ENCODE measurements around the gene SLC12A2. TPM values are rescaled to one million over a fixed set of nuclear protein-coding genes. Genes with fewer than 3 reads are reported as not detected.

SLC12A2 gene
- total RNA-seq, 2 experiments from 2014 or later, result 13.7 to 16.4 TPM

GRCh38 chr5:128092144-128092543 lies 8.6 kb downstream of the SLC12A2 start:
- TF ChIP-seq, protein P1, sequence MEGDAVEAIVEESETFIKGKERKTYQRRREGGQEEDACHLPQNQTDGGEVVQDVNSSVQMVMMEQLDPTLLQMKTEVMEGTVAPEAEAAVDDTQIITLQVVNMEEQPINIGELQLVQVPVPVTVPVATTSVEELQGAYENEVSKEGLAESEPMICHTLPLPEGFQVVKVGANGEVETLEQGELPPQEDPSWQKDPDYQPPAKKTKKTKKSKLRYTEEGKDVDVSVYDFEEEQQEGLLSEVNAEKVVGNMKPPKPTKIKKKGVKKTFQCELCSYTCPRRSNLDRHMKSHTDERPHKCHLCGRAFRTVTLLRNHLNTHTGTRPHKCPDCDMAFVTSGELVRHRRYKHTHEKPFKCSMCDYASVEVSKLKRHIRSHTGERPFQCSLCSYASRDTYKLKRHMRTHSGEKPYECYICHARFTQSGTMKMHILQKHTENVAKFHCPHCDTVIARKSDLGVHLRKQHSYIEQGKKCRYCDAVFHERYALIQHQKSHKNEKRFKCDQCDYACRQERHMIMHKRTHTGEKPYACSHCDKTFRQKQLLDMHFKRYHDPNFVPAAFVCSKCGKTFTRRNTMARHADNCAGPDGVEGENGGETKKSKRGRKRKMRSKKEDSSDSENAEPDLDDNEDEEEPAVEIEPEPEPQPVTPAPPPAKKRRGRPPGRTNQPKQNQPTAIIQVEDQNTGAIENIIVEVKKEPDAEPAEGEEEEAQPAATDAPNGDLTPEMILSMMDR (IDR thresholded peaks at IDR 0.05), result no peak
- H3K27ac Mint-ChIP-seq, result no peak overlapping the region
- peaks cover 35% of the 10 kb centered on the region for H3K4me1 Mint-ChIP-seq (ENCODE audit: low read depth)
- Histone ChIP-seq H3K27me3 (ENCODE audit: control insufficient read depth in 1 of 2, insufficient read depth in 2 of 2, low read length in 2 of 2) (no peaks in the 10 kb centered on the region), H3K27ac (ENCODE audit: low read depth in 1 of 2, low read length in 2 of 2) (no peak overlapping the region), H3K4me3 (ENCODE audit: low read length) (no peak overlapping the region), H3K36me3 (ENCODE audit: insufficient read depth, low read length) (no peaks in the 10 kb centered on the region), H3K9me3 (ENCODE audit: control insufficient read depth in 1 of 2, insufficient read depth in 1 of 2, low read length in 2 of 2) (peaks cover 0 to 6% of the 10 kb centered on the region in 2 experiments), H3K4me1 (ENCODE audit: insufficient read depth, low read length) (no peaks in the 10 kb centered on the region)
- H3K36me3 Mint-ChIP-seq (ENCODE audit: low read depth), result peaks cover 33% of the 10 kb centered on the region
- ATAC-seq (ENCODE audit: poor library complexity) (no peak), DNase-seq (no peak)
- no peaks in the 10 kb centered on the region for H3K27me3 Mint-ChIP-seq
- POLR2A ChIA-PET, result interaction anchor here (1.4 kb wide), 1 partner anchor 9 kb away, joined by 4 read pairs; no protein-coding TSS in a partner anchor
- peaks cover 6% of the 10 kb centered on the region for H3K9me3 Mint-ChIP-seq
- CTCF ChIA-PET, result interaction anchor here (0.8 to 1.4 kb wide), 3 partner anchors 8 to 11 kb away, joined by 3 to 4 read pairs (median 3); partner anchors contain the start of gene SLC12A2
- intact Hi-C loops (cut with DNase I, micrococcal nuclease), result no loop called here
- H3K4me3 Mint-ChIP-seq, result no peak overlapping the region

DNA sequence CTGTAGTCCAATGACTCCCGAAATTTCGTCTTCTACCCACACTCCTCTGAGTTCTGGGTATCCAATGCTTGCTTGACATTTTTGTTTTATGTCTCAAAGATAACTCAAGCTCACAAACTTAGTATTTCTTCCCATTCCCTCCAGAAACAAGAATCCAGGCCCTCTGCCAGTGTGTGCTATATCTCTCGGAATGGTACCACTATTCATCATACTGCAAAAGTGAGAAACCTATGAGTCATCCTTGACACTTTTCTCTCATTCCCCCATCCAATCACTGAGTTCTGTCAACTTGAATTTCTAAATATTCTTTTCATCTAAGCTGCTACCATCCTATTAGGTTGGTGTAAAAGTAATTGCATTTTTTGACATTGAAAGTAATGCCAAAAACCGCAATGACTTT lies 9.8 kb downstream of the SLC12A2 start:
- Histone ChIP-seq H3K27me3 (ENCODE audit: control insufficient read depth in 1 of 2, insufficient read depth in 2 of 2, low read length in 2 of 2) (no peaks in the 10 kb centered on the region), H3K9me3 (ENCODE audit: control insufficient read depth in 1 of 2, insufficient read depth in 1 of 2, low read length in 2 of 2) (peaks cover 0 to 16% of the 10 kb centered on the region in 2 experiments), H3K27ac (ENCODE audit: low read depth in 1 of 2, low read length in 2 of 2) (no peak overlapping the region), H3K4me1 (ENCODE audit: insufficient read depth, low read length) (no peaks in the 10 kb centered on the region), H3K4me3 (ENCODE audit: low read length) (no peak overlapping the region), H3K36me3 (ENCODE audit: insufficient read depth, low read length) (no peaks in the 10 kb centered on the region)
- TF ChIP-seq, protein P1 (IDR thresholded peaks at IDR 0.05), result no peak
- no peak overlapping the region for H3K4me3 Mint-ChIP-seq
- peaks cover 25% of the 10 kb centered on the region for H3K4me1 Mint-ChIP-seq (ENCODE audit: low read depth)
- intact Hi-C loops (cut with DNase I, micrococcal nuclease), result no loop called here
- DNase-seq, result no peak
- POLR2A ChIA-PET, result no interaction called here
- CTCF ChIA-PET, result interaction anchor here (1.4 kb wide), 1 partner anchor 12 kb away, joined by 4 read pairs; no protein-coding TSS in a partner anchor
- H3K9me3 Mint-ChIP-seq, result peaks cover 12% of the 10 kb centered on the region
- H3K27me3 Mint-ChIP-seq, result no peaks in the 10 kb centered on the region
- H3K36me3 Mint-ChIP-seq (ENCODE audit: low read depth), result peaks cover 45% of the 10 kb centered on the region
- no peak for ATAC-seq (ENCODE audit: poor library complexity)
- H3K27ac Mint-ChIP-seq, result no peak overlapping the region

DNA sequence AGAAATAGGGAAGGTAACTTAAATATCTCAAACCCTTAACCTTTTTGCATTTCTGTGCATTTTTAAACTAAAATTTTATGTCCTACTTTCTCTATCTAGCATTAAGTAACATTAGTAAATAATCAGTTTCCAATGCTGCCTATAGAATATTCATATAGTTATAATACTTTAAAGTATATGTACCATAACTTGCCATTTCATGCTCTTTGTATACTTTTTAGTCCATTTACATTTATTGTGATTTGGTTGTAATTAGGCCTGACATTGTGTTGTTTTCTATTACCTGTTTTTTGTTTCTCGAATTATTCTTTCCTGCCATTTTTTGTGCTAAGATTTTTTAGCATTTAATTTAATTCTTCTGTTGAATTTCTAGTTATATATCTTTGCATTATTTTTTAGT lies 13.7 kb downstream of the SLC12A2 start:
- TF ChIP-seq, protein P1 (IDR thresholded peaks at IDR 0.05), result no peak
- POLR2A ChIA-PET, result no interaction called here
- no peak overlapping the region for H3K27ac Mint-ChIP-seq
- H3K4me1 ChIP-seq (ENCODE audit: insufficient read depth, low read length), result no peaks in the 10 kb centered on the region
- H3K27ac ChIP-seq (ENCODE audit: low read depth in 1 of 2, low read length in 2 of 2), result no peak overlapping the region
- H3K27me3 Mint-ChIP-seq, result no peaks in the 10 kb centered on the region
- H3K27me3 ChIP-seq (ENCODE audit: control insufficient read depth in 1 of 2, insufficient read depth in 2 of 2, low read length in 2 of 2), result no peaks in the 10 kb centered on the region
- CTCF ChIA-PET, result no interaction called here
- peaks cover 14% of the 10 kb centered on the region for H3K4me1 Mint-ChIP-seq (ENCODE audit: low read depth)
- ATAC-seq (ENCODE audit: poor library complexity), result no peak
- no peak for DNase-seq
- H3K4me3 ChIP-seq (ENCODE audit: low read length), result no peak overlapping the region
- H3K9me3 Mint-ChIP-seq, result peaks cover 9% of the 10 kb centered on the region
- peaks cover 0 to 23% of the 10 kb centered on the region in 2 experiments for H3K9me3 ChIP-seq (ENCODE audit: control insufficient read depth in 1 of 2, insufficient read depth in 1 of 2, low read length in 2 of 2)
- H3K36me3 ChIP-seq (ENCODE audit: insufficient read depth, low read length), result no peaks in the 10 kb centered on the region
- peaks cover 42% of the 10 kb centered on the region for H3K36me3 Mint-ChIP-seq (ENCODE audit: low read depth)
- intact Hi-C loops (cut with DNase I, micrococcal nuclease), result no loop called here
- H3K4me3 Mint-ChIP-seq, result no peak overlapping the region

All from CD4-positive, alpha-beta T cell (primary cell).